ENCODE measurements around the gene SORCS2. TPM values are rescaled to one million over a fixed set of nuclear protein-coding genes. Genes with fewer than 3 reads are reported as not detected.

Gene SORCS2
- total RNA-seq, 4 donors from 2014 or later = 1.1 to 2.5 (median 2.0) TPM

GRCh38 chr4:7553280-7553679 is 360.9 kb downstream of the SORCS2 start:
- 82% methylated on average over 1 of the region's 1 CpG for WGBS, 2 donors
- H3K9me3 ChIP-seq = peaks cover 0 to 26% (median 23%) of the 10 kb centered on the region in 3 donors
- no peak for DNase-seq
- H3K4me1 ChIP-seq = peaks cover 0 to 10% (median under 1%) of the 10 kb centered on the region in 3 donors
- H3K27ac ChIP-seq = no peak overlapping the region
- no peaks in the 10 kb centered on the region for H3K36me3 ChIP-seq
- TF ChIP-seq CTCF (IDR thresholded peaks at IDR 0.05) (no peak), POLR2A (IDR thresholded peaks at IDR 0.05) (no peak)
- intact Hi-C loops (cut with DNase I) = no loop called here
- H3K4me3 ChIP-seq = no peak overlapping the region
- H3K27me3 ChIP-seq = peaks cover 0 to 4% (median 0%) of the 10 kb centered on the region in 4 donors

- Histone ChIP-seq H3K27me3 (no peaks in the 10 kb centered on the region), H3K9me3 (peaks cover 0 to 26% (median 23%) of the 10 kb centered on the region in 3 donors), H3K4me3 (no peak overlapping the region), H3K36me3 (no peaks in the 10 kb centered on the region), H3K4me1 (no peaks in the 10 kb centered on the region), H3K27ac (no peak overlapping the region)
- WGBS, 2 donors = 57 to 73% methylated on average over 2 to 3 of the region's 3 CpGs
- intact Hi-C loops (cut with DNase I) = no loop called here
- no peak for DNase-seq
- TF ChIP-seq CTCF (IDR thresholded peaks at IDR 0.05) (no peak), POLR2A (IDR thresholded peaks at IDR 0.05) (no peak)
Measured at GRCh38 chr4:7554905-7555304, 362.6 kb downstream of the SORCS2 start.

- intact Hi-C loops (cut with DNase I) = no loop called here
- H3K27ac ChIP-seq = no peak overlapping the region
- H3K27me3 ChIP-seq = no peaks in the 10 kb centered on the region
- no peak for DNase-seq
- no peak overlapping the region for H3K4me3 ChIP-seq
- TF ChIP-seq CTCF (IDR thresholded peaks at IDR 0.05) (no peak), POLR2A (IDR thresholded peaks at IDR 0.05) (no peak)
- H3K4me1 ChIP-seq = no peaks in the 10 kb centered on the region
- H3K9me3 ChIP-seq = peaks cover 0 to 26% (median 23%) of the 10 kb centered on the region in 3 donors
- no peaks in the 10 kb centered on the region for H3K36me3 ChIP-seq
Measured at GRCh38 chr4:7556558-7556957, 364.2 kb downstream of the SORCS2 start.

GRCh38 chr4:7557456-7557855 is 365.1 kb downstream of the SORCS2 start:
- no peak overlapping the region for H3K4me3 ChIP-seq
- TF ChIP-seq POLR2A (IDR thresholded peaks at IDR 0.05) (no peak), CTCF (IDR thresholded peaks at IDR 0.05) (no peak)
- no peaks in the 10 kb centered on the region for H3K27me3 ChIP-seq
- H3K27ac ChIP-seq = no peak overlapping the region
- 48 to 63% methylated on average over 4 to 6 of the region's 7 CpGs for WGBS, 2 donors
- intact Hi-C loops (cut with DNase I) = no loop called here
- H3K9me3 ChIP-seq = peaks cover 0 to 19% (median 17%) of the 10 kb centered on the region in 3 donors
- DNase-seq = no peak
- no peaks in the 10 kb centered on the region for H3K36me3 ChIP-seq
- no peaks in the 10 kb centered on the region for H3K4me1 ChIP-seq

GRCh38 chr4:7558436-7558835 is 366.1 kb downstream of the SORCS2 start:
- intact Hi-C loops (cut with DNase I) = no loop called here
- Histone ChIP-seq H3K9me3 (peaks cover 0 to 10% (median 8%) of the 10 kb centered on the region in 3 donors), H3K4me3 (no peak overlapping the region), H3K36me3 (no peaks in the 10 kb centered on the region), H3K27me3 (no peaks in the 10 kb centered on the region), H3K27ac (no peak overlapping the region), H3K4me1 (no peaks in the 10 kb centered on the region)
- 100% methylated on average over 1 to 3 of the region's 7 CpGs for WGBS, 2 donors
- DNase-seq = no peak
- TF ChIP-seq POLR2A (IDR thresholded peaks at IDR 0.05) = no peak
- TF ChIP-seq CTCF (IDR thresholded peaks at IDR 0.05) = no peak

Measured in esophagus squamous epithelium (tissue), 5 donors.